Measurements from ENCODE around the gene TAS1R1. TPM values are rescaled to one million over a fixed set of nuclear protein-coding genes. Genes with fewer than 3 reads are reported as not detected.

TAS1R1 gene
- total RNA-seq, 1 donor from 2014 or later = not detected

- no peak for DNase-seq
- Histone ChIP-seq H3K4me1 (no peaks in the 10 kb centered on the region), H3K4me3 (no peak overlapping the region), H3K9me3 (replicated peaks) (no peaks in the 10 kb centered on the region), H3K27ac (replicated peaks) (no peak overlapping the region), H3K36me3 (peaks cover 77% of the 10 kb centered on the region), H3K27me3 (ENCODE audit: low read depth) (no peaks in the 10 kb centered on the region)
- no peak for TF ChIP-seq CTCF (IDR thresholded peaks at IDR 0.05; ENCODE audit: borderline replicate concordance)
- intact Hi-C loops (cut with micrococcal nuclease) = no loop called here
Measured at GRCh38 chr1:6534248-6534822, 20.8 kb upstream of the TAS1R1 start.

- peaks cover 69% of the 10 kb centered on the region for H3K36me3 ChIP-seq
- no peak overlapping the region for H3K27ac ChIP-seq (replicated peaks)
- H3K4me1 ChIP-seq = no peaks in the 10 kb centered on the region
- H3K27me3 ChIP-seq (ENCODE audit: low read depth) = no peaks in the 10 kb centered on the region
- no peak overlapping the region for H3K4me3 ChIP-seq
- H3K9me3 ChIP-seq (replicated peaks) = no peaks in the 10 kb centered on the region
- TF ChIP-seq CTCF (IDR thresholded peaks at IDR 0.05; ENCODE audit: borderline replicate concordance) = no peak
- no peak for DNase-seq
- intact Hi-C loops (cut with micrococcal nuclease) = no loop called here
Measured at GRCh38 chr1:6535214-6535613, 19.9 kb upstream of the TAS1R1 start.

GRCh38 chr1:6536291-6536690 is 18.8 kb upstream of the TAS1R1 start:
- H3K27ac ChIP-seq (replicated peaks) = no peak overlapping the region
- TF ChIP-seq CTCF (IDR thresholded peaks at IDR 0.05; ENCODE audit: borderline replicate concordance) = no peak
- peaks cover 69% of the 10 kb centered on the region for H3K36me3 ChIP-seq

GRCh38 chr1:6538956-6539355 is 16.2 kb upstream of the TAS1R1 start:
- H3K36me3 ChIP-seq = peaks cover 68% of the 10 kb centered on the region
- H3K9me3 ChIP-seq (replicated peaks) = no peaks in the 10 kb centered on the region
- no peak overlapping the region for H3K27ac ChIP-seq (replicated peaks)
- H3K4me1 ChIP-seq = no peaks in the 10 kb centered on the region
- no peak overlapping the region for H3K4me3 ChIP-seq
- DNase-seq = no peak
- intact Hi-C loops (cut with micrococcal nuclease) = no loop called here
- H3K27me3 ChIP-seq (ENCODE audit: low read depth) = no peaks in the 10 kb centered on the region
- no peak for TF ChIP-seq CTCF (IDR thresholded peaks at IDR 0.05; ENCODE audit: borderline replicate concordance)

More at GRCh38 chr1:6536291-6536690, 18.8 kb upstream of the TAS1R1 start:
- no peaks in the 10 kb centered on the region for H3K4me1 ChIP-seq
- H3K9me3 ChIP-seq (replicated peaks) = no peaks in the 10 kb centered on the region
- H3K4me3 ChIP-seq = no peak overlapping the region
- intact Hi-C loops (cut with micrococcal nuclease) = no loop called here
- no peaks in the 10 kb centered on the region for H3K27me3 ChIP-seq (ENCODE audit: low read depth)
- no peak for DNase-seq

GRCh38 chr1:6544831-6545230 is 10.3 kb upstream of the TAS1R1 start:
- Histone ChIP-seq H3K36me3 (peaks cover 93% of the 10 kb centered on the region), H3K4me1 (peaks cover 26% of the 10 kb centered on the region), H3K27me3 (ENCODE audit: low read depth) (no peaks in the 10 kb centered on the region), H3K4me3 (no peak overlapping the region), H3K9me3 (replicated peaks) (no peaks in the 10 kb centered on the region), H3K27ac (replicated peaks) (peak overlapping the region; percentile 1)
- intact Hi-C loops (cut with micrococcal nuclease) = no loop called here
- no peak for DNase-seq
- no peak for TF ChIP-seq CTCF (IDR thresholded peaks at IDR 0.05; ENCODE audit: borderline replicate concordance)
